Measurements from ENCODE around the gene RAB28.

GRCh38 chr4:13347517-13348125 is 136.5 kb downstream of the RAB28 start:
- no peak for TF ChIP-seq CTCF (IDR thresholded peaks at IDR 0.05)
- TF ChIP-seq POLR2A (IDR thresholded peaks at IDR 0.05) = no peak

Data from lower leg skin (tissue), 3 donors.